Stimulated activated CD4-positive, alpha-beta T cell treated with anti-CD3 and anti-CD28 coated beads, TNF-alpha, amount 100 ng/mL, for 24 hours (primary cell): ENCODE data around the gene ARHGEF7.

Experiments used
- DNase-seq, 3 experiments: peaks; one replicate each; pipeline ENCODE4 v3.0.0-alpha.2; 2020; ENCODE audit warnings: low read depth in 3 of 3

Gene ARHGEF7

DNA sequence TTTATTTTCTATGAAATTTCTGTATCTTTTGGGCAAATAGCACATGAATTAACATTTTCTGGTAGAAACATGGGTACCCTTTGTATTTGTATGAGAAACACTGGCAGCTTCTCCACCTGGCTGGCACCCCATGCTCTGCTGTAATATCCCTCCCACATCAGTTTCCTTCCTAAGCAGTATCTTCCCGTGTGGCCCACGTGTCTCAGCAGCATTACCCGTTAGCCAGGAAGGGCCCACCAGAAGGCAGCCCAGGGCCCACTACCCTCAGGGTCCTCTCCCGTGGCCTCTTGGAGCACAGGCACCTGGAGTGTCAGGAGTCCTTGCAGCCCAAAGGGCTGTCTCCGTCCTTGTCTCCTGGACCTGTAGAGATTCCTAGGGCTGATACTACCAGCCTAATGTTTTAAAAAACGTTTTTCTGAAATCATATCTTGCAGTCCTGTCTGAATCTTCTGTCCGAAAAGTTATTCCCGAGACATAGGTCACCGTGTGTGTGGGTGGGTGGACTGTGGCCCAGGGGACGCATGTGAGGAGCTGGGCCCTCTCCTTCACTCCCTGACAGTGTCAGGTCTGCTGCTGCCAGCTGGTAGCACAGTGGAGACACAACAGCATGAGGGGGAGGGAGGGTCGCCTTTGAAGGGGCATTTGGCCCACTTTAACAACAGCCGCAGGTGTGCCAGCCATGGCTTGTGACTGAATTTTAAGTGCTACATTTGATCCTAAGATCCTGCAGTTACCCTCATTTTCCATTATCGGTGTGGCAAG is 183.3 kb downstream of the ARHGEF7 start:
- DNase-seq, result no peak

DNA sequence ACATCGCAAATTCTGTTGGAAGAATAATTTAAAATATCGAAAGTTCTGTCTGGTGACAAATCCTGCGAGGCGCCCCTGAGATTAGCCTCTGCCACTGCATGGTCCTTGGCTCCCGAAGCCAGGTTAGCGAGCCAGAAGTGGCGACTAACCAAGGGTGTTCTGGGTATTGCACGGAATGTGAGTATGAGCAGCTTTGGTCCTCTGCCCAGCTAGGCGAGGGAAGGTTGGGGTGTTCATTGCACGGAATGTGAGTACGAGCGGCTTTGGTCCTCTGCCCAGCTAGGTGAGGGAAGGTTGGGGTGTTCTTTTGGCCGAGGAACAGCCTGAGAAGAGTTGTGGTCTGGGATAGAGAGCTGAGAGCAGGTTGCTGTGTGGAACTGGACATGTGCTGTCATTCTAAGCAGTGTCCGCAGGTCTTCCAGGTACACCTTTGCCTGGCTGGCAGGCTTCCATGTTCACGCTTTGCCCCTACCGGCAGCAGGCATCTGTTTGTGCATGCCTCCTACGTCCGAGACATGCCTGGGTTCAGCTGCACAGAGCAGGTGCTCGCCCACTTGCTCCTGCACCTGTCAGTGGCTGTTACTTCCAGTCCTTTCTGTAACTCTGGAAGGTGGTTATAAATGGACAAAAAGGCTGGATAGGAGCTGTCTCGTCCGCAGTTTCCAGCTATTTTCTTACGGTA is 187.1 kb downstream of the ARHGEF7 start:
- DNase-seq, result no peak

DNA sequence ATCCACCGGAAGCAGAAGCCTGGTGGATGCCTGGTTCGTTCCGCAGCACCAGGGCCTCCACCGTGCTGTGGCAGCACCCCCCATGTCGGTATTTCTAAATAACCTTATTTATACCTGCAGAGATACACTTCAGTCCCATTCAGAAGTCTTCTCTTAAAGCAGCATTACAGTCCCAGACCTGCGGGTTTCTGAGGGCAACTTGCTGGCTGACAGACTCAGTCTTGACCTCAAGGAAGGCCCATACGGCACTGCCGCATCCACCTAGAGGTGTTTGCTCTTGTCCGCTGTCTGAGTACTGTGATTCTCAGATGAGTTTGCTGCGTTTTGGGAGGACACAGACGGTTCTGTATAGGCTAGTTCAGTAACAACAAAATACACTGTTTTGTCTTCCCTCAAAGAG is 188.4 kb downstream of the ARHGEF7 start:
- DNase-seq, result no peak

DNA sequence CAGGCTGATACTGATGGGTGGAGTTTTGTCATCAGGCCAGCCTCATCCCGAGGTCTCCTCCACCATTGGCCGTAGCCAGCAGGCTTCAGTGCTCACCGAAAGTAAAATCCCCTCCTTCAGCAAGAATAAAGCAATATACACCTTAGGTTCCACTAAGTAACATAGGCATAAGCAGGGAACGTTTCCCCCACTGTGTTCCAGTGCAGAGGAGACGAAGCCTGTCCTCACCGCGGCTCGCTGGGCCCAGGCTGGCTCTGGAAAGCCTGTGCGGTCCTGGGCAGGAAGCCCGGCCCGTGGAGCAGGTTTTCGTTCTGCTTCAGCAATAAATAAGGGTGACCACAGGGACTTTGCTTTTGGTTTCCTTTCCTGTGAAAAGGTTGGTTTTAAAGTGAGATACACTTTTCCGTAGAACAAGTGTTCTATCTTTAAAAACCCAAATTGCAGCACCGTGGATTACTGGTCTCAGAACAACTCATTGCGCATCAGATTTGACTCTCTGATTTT is 189.0 kb downstream of the ARHGEF7 start:
- DNase-seq, result no peak

DNA sequence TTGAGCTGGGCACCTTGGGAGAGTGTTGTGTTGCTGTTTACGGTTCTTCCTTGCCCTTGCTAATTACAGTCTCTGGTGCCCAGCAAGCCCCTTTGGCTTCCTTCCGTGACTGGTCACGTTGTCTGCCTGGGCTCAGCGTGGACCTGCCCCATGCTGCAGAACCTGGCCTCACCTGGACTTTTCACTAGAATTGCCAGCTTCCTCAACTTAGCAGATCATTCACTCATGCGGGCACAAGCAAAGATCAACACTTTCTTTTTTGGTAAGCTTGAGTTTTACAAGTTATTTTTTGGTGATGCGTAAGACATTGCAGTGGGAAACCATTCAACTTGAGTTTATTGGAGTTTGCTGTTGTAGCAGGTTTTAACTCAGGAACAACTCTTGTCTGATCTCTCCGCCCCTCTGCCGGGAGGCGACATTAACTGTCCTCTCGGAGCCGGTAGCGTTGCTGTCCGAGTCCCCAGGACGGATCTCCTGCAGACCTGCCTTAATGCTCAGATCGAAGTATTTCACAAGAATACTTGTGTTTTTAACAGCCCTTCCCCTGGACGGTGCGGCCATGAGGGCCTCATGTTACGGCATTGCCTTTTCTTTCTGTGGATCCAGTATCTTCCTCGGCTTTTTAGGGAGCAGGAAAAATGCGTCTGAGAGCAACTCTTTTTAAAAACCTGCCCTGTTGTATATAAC is 189.6 kb downstream of the ARHGEF7 start:
- DNase-seq, result no peak

DNA sequence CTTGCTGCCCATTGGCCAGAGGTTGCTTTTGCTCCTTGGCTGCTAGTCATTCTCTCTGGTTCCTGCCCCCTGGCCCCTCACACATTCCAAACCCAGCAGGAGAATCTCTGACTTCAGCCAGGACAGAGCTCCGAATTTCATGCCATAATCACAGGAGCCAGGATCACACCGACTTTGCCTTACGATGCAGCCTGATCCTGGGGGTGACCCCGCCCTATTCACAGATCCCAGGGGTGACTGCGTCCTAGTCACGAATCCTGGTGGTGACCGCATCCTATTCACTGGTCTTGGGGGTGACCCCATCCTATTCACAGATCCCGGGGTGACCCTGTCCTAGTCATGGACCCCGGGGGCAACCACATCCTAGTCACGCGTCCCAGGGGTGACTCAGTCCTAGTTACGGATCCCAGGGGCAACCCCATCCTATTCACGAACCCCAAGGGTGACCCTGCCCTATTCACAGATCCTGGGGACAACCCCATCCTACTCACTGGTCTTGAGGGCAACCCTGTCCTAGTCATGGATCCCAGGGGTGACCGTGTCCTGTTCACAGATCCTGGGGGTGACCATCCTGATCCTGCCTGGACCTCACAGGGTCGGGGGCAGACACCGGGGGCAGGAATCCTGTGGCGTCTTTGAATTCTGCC is 198.0 kb downstream of the ARHGEF7 start:
- DNase-seq, result no peak

DNA sequence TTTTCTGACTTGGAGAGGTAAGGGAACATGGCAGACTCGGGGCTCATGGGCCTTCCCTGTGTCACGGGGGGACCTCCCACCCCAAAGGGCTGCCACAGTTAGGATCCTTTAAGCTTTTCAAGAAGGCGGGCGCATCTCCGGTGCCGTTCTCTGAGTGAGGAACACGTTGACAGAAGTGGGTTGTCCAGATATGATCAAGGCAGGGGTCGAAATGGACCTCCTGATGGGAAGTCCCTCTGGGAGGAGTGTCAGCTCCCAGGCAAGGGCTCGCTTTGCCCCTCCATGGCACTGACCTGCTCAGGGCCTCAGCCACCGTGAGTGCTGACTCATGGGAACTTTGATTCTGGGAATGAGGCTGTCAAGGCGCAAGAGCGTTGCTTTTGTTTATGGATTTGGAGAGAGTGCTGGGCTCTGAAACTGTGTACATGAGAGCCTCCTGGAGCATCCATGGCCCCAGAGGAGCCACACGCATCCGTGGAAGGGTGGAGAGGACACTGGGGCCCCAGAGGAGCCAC is 198.9 kb downstream of the ARHGEF7 start:
- no peak for DNase-seq

DNA sequence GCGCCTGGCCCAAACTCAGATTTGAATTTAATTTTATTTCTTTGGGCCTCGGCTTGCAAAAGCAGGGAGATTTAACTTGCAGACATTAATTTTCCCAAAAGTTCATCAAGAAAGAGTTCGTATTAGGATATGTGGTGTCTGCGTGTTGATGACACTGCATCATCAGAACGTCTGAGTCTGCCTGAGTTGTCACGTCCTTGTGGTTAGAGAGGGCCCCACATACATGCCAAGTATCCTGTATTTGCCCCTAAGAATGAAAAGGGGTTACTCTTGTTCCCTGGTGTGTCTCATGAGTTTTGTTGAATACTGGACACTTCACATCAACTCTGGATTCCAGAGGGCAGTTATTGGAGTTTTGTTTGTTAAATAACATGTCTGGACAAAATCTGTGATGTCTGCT is 199.7 kb downstream of the ARHGEF7 start:
- no peak for DNase-seq

DNA sequence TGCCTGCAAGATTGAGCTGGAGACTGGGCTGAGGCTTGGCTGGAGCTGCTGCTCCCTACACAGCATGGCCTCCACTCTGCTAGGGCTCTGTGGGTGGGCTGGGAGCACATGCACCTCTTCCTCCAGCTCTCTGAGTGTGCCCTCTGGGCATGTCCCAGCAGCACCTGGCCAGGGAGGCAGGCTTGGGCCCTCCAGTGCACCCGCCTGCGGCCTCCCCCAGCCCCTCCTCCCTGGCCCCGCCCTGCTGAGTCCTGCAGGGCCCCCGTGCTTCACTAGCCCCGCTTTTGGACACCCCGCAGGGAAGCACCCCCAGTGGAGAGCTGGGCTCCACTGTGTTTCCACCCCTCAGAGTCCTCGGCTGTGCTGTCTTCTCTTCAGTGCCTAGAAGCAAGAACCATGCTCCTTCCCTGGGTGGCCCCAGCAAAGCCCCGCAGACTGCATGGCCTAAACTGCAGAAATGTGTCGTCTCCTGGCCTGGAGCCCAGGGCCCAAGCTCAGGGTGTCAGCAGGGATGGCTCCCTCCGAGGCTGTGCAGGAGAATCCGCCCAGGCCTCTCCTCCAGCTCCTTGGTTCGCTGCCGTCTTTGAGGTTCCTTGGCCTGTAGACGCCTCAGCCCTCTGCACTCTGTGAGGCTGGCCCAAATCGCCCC is 200.4 kb downstream of the ARHGEF7 start:
- DNase-seq, result no peak

DNA sequence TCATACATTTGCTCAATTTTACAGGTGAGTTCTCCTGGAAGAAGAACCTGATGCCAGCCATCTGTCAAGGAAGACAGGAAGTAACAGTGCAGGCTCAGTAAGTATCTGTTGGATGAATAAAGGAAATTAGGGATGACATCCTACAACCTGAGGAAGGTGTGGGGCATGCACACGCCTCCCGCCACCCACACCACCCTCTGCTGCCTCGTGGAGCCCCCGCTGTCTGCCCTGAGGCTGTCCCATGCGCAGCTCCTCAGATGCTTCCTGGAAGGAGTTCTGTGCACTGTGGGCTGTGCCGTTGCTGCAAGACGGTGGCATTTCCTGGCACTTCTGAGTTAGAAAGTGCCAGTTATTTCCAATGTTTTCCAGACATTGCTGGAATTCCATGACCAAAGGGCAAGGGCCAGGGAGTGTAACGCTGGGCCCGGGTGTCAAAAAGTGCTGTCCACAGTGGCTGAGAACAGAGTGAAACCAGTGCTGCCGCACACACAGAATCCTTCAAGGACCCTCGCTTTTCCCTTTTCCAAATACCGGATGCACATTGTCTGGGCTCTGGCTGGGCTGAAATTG is 201.1 kb downstream of the ARHGEF7 start:
- no peak for DNase-seq

DNA sequence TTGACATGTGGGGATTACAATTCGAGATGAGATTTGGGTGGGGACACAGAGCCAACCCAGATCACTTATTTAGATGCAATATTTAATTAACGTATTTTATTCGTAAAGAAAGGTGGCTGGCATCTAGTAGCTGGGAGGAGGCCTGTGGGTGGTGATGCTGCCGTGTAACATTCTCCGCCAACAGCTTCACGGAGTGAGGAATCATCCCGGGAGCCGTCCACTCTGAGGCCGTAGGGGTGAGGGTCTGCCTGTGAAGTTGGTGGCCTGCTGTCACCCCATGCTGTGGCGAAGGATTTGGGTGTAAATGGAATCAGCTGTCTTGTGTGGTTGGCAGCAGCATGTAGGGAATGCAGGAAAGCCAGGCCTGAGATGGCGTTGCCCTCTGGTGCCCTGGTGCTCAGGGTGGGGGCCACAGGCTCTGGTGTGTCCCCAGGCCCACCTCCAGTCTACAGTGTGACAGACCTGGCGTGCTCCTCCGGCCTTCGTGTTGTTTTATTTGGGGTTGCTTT is 202.0 kb downstream of the ARHGEF7 start:
- DNase-seq, result no peak

DNA sequence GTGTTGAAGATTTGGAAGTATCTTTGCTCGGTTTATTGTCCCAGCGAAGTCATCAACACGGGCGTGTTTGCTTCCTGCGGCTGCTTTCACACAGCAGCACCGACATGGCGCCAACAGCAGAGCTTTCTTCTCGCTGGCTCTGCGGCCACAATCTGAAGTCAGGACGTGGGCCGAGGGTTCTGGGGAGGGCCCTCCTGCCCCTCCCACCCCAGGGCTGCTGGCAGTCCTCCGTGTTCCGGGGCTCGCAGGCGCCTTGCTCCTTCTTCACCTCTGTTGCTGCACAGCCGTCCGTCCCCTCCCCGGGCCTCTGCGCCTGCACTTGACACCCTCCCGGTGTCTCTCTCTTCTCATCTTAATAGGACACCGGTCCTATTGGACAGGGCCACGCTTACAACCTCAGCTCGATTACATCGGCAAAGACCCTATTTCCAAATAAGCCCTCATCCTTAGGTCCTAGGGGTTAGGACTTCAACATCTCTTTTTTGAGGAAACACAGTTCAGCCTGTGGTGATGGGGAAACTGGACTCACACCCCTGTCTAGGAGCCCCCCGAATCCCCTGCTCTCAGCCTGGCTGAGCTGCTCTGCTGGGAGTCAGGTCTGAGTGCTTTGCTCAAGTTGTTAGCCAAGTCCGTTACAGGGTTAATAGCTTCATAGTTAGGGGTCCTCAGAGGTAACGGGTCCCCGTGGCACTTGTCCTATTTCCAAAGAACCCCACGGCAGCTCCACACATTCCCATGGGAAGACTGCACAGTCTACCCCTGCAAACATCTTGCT is 202.6 kb downstream of the ARHGEF7 start:
- no peak for DNase-seq

DNA sequence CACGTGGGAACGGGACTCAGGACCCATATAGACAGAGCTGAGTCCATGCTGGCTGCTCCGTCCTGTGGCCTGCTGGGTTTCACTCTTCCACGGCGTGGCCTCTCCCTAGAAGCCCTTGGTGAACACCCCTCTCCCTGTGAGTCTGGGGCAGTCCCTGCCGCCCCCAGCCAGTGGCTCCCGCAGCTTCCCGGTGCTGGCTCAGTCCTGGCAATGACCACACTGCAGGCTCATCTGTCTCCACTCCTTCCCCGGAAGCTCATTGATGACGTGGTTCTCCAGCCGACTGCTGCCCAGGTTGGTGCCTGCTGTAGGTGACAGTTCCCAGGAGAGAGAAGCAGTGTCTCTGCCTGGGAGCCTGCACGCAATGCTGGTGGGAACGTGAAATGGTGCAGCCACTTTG is 203.3 kb downstream of the ARHGEF7 start:
- DNase-seq, result no peak

DNA sequence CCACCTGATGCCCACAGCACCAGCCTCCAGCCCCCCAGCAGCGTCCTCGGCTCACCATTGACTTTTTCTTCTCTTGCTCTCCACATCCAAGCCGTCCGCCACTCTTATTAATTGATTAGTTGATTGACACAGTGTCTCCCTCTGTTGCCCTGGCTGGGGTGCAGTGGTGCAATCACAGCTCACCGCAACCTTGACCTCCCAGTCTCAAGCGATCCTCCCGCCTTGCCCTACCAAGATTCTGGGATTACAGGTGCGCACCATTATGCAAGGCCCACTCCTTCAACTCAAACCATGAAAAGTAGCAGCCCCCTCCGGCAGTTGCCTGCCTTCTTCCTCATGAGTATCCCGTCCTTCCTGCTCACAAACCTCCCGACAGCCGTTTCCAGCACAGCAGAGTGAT is 204.4 kb downstream of the ARHGEF7 start:
- DNase-seq, result no peak

DNA sequence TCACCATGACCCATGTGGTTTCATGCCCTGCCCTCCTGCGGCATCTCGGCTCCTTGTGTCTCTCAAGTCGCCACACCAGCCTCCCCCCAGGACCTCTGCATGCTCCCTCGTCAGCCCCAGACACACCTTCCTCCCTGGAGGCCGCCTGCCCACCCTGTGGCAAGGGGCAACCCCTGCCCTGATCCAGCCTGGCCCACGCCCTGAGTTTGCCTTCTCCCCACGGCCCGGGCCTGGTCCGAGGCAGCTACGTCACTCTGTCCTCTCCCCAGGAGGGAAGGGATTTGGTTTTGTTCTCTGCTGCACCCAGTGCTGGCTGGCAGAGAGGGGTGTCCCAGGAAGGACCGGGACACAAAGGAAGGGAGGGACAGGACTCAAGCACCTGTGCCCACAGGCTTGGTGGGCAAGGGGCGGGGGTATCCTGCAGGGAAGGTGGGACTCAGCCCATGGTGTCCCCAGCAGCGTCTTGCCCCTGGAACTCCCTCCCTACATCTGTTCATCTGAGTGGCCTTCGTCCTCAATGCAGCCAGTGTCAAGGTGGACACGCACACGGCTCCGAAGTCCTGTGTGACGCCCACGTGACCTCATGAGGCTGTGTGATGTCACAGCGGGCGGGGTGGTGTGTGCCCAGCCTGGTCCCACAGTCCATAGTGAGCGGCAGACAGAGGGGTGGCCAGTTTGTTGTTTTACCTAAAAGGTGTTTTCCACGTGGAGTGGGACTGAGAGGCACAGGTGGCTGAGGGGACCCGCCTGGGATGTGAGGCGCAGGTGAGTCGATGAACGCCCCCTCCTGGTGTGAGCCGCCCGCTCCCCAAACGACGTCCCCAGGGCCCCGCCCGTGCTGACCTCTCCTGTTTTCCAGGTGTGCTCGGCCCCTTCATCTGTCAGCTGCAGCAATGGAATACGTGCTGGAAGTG is 205.1 kb downstream of the ARHGEF7 start, which contains the start of gene TEX29:
Gene TEX29 (plus strand): TSS at position 645 of the 914 bp plus-strand sequence. CDS start 249 bp downstream, at position 894.
- DNase-seq, result no peak

DNA sequence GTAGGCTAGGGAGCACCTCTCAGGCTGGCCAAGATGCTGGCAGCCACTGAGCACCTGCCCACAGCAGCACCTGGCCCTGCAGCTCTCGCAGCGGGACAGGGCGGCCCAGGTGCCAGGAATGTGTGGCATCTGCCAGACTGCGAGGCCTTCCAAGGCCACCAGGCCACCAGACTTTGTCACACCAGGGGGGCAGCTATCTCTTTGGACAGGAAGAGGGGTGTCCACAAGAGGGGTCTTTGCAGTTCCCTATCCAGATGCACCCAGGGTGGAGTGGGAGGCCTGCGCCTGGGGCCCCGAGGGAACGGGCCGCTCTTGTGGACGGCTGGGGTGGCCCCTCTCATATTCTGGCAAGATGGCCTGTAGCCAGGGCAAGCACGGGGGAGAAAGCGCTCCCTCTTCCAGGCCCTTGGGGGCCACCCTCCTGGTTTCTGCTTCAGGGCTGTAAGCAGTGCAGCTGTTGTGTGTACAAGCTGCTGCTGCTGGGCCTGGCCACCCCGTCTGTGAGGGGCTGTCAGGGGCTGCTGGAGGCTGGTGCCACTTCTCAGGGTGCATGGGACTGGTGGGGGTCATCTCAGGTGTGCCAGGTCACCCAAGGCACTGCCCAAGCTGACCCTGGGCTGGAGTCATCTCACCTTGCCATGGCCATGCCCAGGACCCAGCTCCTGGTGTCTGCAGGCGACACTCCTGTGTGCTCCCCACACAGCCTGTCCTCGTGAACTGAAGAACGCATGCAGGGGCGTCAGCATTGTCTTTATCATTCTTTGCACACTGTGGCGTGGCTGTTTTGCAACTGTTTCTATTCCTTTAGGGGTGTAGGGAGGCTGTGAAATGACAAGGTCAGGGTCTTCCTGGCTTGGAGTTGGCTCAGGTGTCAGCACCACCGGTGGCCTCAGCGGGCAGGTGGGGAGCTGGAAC is 207.1 kb downstream of the ARHGEF7 start:
- no peak for DNase-seq

DNA sequence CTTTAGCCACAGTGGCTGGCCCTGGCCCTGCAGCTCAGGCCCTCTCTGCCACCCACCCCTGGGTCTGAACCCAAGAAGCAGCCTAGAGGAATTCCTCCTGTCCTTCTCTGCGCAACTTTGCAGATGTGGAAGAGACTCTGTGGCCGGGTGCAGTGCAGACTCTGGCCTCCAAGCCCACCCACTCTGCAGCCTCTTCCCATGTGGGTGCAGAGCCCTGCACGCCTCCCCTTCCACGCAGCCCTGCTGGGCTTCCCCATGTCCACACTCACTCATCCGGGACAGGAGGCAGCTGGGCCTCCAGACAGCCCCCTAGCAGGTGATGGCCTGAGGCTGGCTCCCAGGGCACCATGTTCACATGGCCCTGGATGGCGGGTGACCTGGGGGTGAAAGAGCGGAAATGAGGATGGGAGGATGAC is 207.8 kb downstream of the ARHGEF7 start:
- DNase-seq, result no peak

DNA sequence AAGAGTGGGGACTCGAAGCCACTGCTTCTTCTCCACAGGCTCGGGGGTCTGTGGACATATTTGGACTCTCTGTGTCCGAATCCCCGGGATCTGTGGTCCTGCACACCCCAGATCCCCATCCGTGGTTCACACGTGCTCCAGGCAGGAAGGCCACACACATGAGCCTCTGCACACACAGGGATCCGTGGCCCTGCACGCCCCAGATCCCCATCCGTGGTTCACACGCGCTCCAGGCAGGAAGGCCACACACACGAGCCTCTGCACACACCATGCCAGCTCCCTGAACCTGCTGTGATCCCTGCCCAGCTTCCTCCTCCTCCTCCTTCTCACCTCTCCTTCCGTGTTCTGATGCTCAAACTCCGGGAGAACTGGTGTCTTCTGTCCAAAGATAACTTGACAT is 208.4 kb downstream of the ARHGEF7 start:
- DNase-seq, result no peak
